VCaP (cell line): Measurements from ENCODE around the gene DENND11.

ENCODE experiments used
- H3K27ac ChIP-seq: fragments of 450-650 bp; 2 replicates; pipeline ENCODE4 v1.5.1; 2017
- CTCF ChIP-seq: fragments of 450-650 bp; conservative IDR thresholded peaks from 2 replicates; pipeline ENCODE4 v1.5.1; 2017; ENCODE audit warnings: mild to moderate bottlenecking, moderate library complexity

DENND11 gene

GRCh38 chr7:141737118-141737835 is 35.3 kb upstream of the DENND11 start:
- H3K27ac ChIP-seq: peak overlapping the region; percentile 89
- TF ChIP-seq CTCF: no peak

- no peak overlapping the region for H3K27ac ChIP-seq
- no peak for TF ChIP-seq CTCF
These were observed 29.6 kb upstream of the DENND11 start for GRCh38 chr7:141731476-141732149.

GRCh38 chr7:141729020-141729419 is 27.1 kb upstream of the DENND11 start:
- no peak for TF ChIP-seq CTCF

GRCh38 chr7:141722529-141722928 is 20.6 kb upstream of the DENND11 start:
- TF ChIP-seq CTCF: no peak
- no peak overlapping the region for H3K27ac ChIP-seq

More at GRCh38 chr7:141729020-141729419, 27.1 kb upstream of the DENND11 start:
- no peak overlapping the region for H3K27ac ChIP-seq

GRCh38 chr7:141717450-141717849 is 15.5 kb upstream of the DENND11 start:
- H3K27ac ChIP-seq: no peak overlapping the region
- no peak for TF ChIP-seq CTCF

GRCh38 chr7:141715794-141716689 is 14.1 kb upstream of the DENND11 start:
- H3K27ac ChIP-seq: no peak overlapping the region
- TF ChIP-seq CTCF: no peak

- no peak overlapping the region for H3K27ac ChIP-seq
- TF ChIP-seq CTCF: no peak
These were observed 13.1 kb upstream of the DENND11 start for GRCh38 chr7:141715018-141715417.
